Fibroblast of lung (primary cell): ENCODE results near the gene PKD1L1. TPM values are rescaled to one million over a fixed set of nuclear protein-coding genes. Genes with fewer than 3 reads are reported as not detected.

Source experiments
- DNase-seq, 2 donors: peaks; one replicate each; pipeline versions ENCODE4 v3.0.0 to v3.0.0-alpha.2; 2010; ENCODE audit warnings: low read depth in 2 of 2
- H2AFZ ChIP-seq: 2 replicates; pipeline ENCODE4 v1.5.1; 2012; ENCODE audit warnings: low read length, control low read depth, inconsistent platforms
- H3K27ac ChIP-seq: 2 replicates; pipeline ENCODE4 v1.5.1; 2011; ENCODE audit warnings: low read length, control low read depth; ENCODE audit not compliant: insufficient read depth
- H3K27me3 ChIP-seq: 2 replicates; pipeline ENCODE4 v1.5.1; 2011; ENCODE audit warnings: mild to moderate bottlenecking, low read length; ENCODE audit not compliant: control insufficient read depth, insufficient read depth
- H3K36me3 ChIP-seq: 2 replicates; pipeline ENCODE4 v1.5.1; 2011; ENCODE audit warnings: low read length; ENCODE audit not compliant: control insufficient read depth, insufficient read depth
- H3K4me1 ChIP-seq: 2 replicates; pipeline ENCODE4 v1.5.1; 2011; ENCODE audit warnings: low read length; ENCODE audit not compliant: control insufficient read depth, insufficient read depth; ENCODE audit errors: extremely low read depth
- H3K4me2 ChIP-seq: 2 replicates; pipeline ENCODE4 v1.5.1; 2011; ENCODE audit warnings: low read length, control low read depth; ENCODE audit not compliant: insufficient read depth; ENCODE audit errors: extremely low read depth
- H3K4me3 ChIP-seq, 4 experiments: fragments of 200-600 bp in 1 of 4; sonication (generic) in 1 of 4; replicated peaks in 1 of 4; 2 replicates each; pipeline ENCODE4 v1.5.1; 2011 to 2016; ENCODE audit warnings: low read length in 4 of 4, low read depth in 3 of 4, mild to moderate bottlenecking in 3 of 4, control low read depth in 2 of 4, inconsistent platforms in 1 of 4, mixed read lengths in 1 of 4; ENCODE audit not compliant: insufficient read depth in 1 of 4; ENCODE audit errors: control extremely low read depth in 1 of 4
- H3K79me2 ChIP-seq: 2 replicates; pipeline ENCODE4 v1.5.1; 2012; ENCODE audit warnings: mild to moderate bottlenecking, low read length, inconsistent platforms; ENCODE audit not compliant: control insufficient read depth, insufficient read depth
- H3K9ac ChIP-seq: 2 replicates; pipeline ENCODE4 v1.5.1; 2011; ENCODE audit warnings: mild to moderate bottlenecking, low read length, control low read depth; ENCODE audit not compliant: insufficient read depth
- H3K9me3 ChIP-seq: 2 replicates; pipeline ENCODE4 v1.5.1; 2012; ENCODE audit warnings: low read depth, low read length; ENCODE audit not compliant: control insufficient read depth, insufficient read depth
- H4K20me1 ChIP-seq: 2 replicates; pipeline ENCODE4 v1.5.1; 2011; ENCODE audit warnings: low read length; ENCODE audit not compliant: control insufficient read depth, insufficient read depth; ENCODE audit errors: extremely low read depth
- CTCF ChIP-seq, 2 donors: IDR thresholded peaks in 1 of 2; conservative IDR thresholded peaks in 1 of 2; 1 replicate in 1 of 2; 2 replicates in 1 of 2; pipeline ENCODE4 v1.5.1; 2011 to 2012; ENCODE audit warnings: low read length in 2 of 2, control low read depth in 1 of 2, inconsistent platforms in 1 of 2, low read depth in 1 of 2, mild to moderate bottlenecking in 1 of 2
- EZH2 ChIP-seq: IDR thresholded peaks from 2 replicates; pipeline ENCODE4 v1.5.1; 2012; ENCODE audit warnings: low read length, control low read depth, mild to moderate bottlenecking; ENCODE audit errors: missing control alignments
- polyA plus RNA-seq, 2 donors: library from polyadenylated mRNA; depleted of rRNA in 1 of 2; stranded (reverse) in 1 of 2; unstranded in 1 of 2; fragments of >200 nt; gene quantifications; 2 replicates each; pipeline ENCODE4 v1.2.1, GENCODE V29; 2011 to 2012; ENCODE audit warnings: missing spikeins in 1 of 2
- total RNA-seq: library from RNA; depleted of rRNA; stranded (reverse); fragments of >200 nt; gene quantifications from 2 replicates; pipeline ENCODE4 v1.2.1, GENCODE V29; 2014

Gene PKD1L1
- total and polyA plus RNA-seq, 2 donors (not counting 1 experiment from before 2014, with no cell fraction given): under 0.01 to 0.12 TPM

DNA sequence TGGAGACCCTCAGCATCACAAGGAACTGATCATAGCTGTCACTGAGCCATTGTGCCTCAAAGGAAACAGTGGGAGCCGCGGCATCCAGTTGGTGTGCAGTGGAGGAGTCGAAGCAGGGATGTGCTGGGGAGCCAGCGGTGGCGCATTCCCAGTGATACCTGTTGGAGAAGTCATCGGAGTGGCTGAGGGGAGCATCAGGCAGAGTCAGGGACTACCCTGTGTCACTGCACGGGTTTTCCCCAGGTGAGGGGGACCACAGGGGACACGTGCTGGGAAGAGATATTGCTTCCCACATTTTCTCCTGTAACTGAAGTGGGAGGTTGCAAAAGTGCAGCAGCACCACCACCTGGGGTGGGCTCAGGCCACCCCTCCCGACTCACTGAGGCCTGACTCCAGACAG, 57.7 kb downstream of the PKD1L1 start:
- DNase-seq: no peak
- no peaks in the 10 kb centered on the region for H3K36me3 ChIP-seq
- H3K27me3 ChIP-seq: peaks cover 3% of the 10 kb centered on the region
- H3K9me3 ChIP-seq: no peaks in the 10 kb centered on the region
- no peak for TF ChIP-seq EZH2
- no peak for TF ChIP-seq CTCF (conservative IDR thresholded peaks at IDR 0.05 in 1 of 2, IDR thresholded peaks at IDR 0.05 in 1 of 2; ENCODE audit: low read depth in 1 of 2, low read length in 2 of 2)
- no peaks in the 10 kb centered on the region for H3K4me1 ChIP-seq
- H3K4me2 ChIP-seq: no peak overlapping the region
- no peak overlapping the region for H3K27ac ChIP-seq
- H3K4me3 ChIP-seq: no peak overlapping the region
- no peaks in the 10 kb centered on the region for H3K79me2 ChIP-seq
- no peak overlapping the region for H3K9ac ChIP-seq
- H2AFZ ChIP-seq: no peak overlapping the region
- no peaks in the 10 kb centered on the region for H4K20me1 ChIP-seq

GRCh38 chr7:47890125-47890524, 58.1 kb downstream of the PKD1L1 start:
- Histone ChIP-seq H3K27ac (no peak overlapping the region), H3K4me1 (no peaks in the 10 kb centered on the region), H3K9me3 (no peaks in the 10 kb centered on the region), H3K79me2 (no peaks in the 10 kb centered on the region), H3K4me2 (no peak overlapping the region), H3K36me3 (no peaks in the 10 kb centered on the region), H3K4me3 (no peak overlapping the region), H3K27me3 (peaks cover 7% of the 10 kb centered on the region), H4K20me1 (no peaks in the 10 kb centered on the region), H3K9ac (no peak overlapping the region), H2AFZ (no peak overlapping the region)
- no peak for TF ChIP-seq EZH2
- no peak for TF ChIP-seq CTCF (conservative IDR thresholded peaks at IDR 0.05 in 1 of 2, IDR thresholded peaks at IDR 0.05 in 1 of 2; ENCODE audit: low read depth in 1 of 2, low read length in 2 of 2)
- no peak for DNase-seq

DNA sequence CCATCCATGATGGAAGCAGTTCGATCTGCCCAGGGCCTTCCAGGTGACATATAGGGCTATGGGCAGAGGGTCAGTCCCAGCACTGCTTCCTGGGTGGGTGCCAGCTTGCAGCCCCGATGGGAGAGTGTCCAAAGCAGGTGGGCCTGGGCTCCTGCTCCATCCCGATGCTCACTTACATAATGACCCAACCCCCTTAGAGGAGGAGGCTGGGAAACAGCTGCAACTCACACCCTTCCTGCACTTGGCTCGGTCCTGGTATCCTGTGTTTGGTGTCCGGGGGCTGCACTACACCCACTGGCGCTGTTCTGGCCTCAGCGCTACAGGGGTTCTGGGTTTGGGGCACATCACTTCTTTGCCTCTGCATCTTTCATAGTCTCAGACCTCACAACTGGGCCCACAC, 58.5 kb downstream of the PKD1L1 start:
- Histone ChIP-seq H3K4me3 (no peak overlapping the region), H4K20me1 (no peaks in the 10 kb centered on the region), H3K27me3 (peaks cover 8% of the 10 kb centered on the region), H3K9ac (no peak overlapping the region), H3K4me2 (no peak overlapping the region), H3K9me3 (no peaks in the 10 kb centered on the region), H3K36me3 (no peaks in the 10 kb centered on the region), H3K27ac (no peak overlapping the region), H3K4me1 (no peaks in the 10 kb centered on the region), H3K79me2 (no peaks in the 10 kb centered on the region), H2AFZ (no peak overlapping the region)
- DNase-seq: no peak
- TF ChIP-seq CTCF (conservative IDR thresholded peaks at IDR 0.05 in 1 of 2, IDR thresholded peaks at IDR 0.05 in 1 of 2; ENCODE audit: low read depth in 1 of 2, low read length in 2 of 2): no peak
- no peak for TF ChIP-seq EZH2
